ENCODE measurements around the gene CD70.
"Not testable (repeated sequence)": the region's sequence is repeated elsewhere in the genome, so short reads cannot be mapped to it uniquely, and the experiment has no call there.

The CD70 gene

GRCh38 chr19:6597471-6598253, 6.7 kb upstream of the CD70 start:
- DNase-seq, result not testable (repeated sequence)

- DNase-seq, result no peak
These were observed 5.7 kb upstream of the CD70 start for GRCh38 chr19:6596621-6597020.

- DNase-seq, result no peak
These were observed 2.9 kb upstream of the CD70 start for GRCh38 chr19:6593651-6594416.

GRCh38 chr19:6590258-6590826, 608 bp downstream of the CD70 start:
- no peak for DNase-seq

- no peak for DNase-seq
These were observed 1.2 kb downstream of the CD70 start for GRCh38 chr19:6589711-6590257.

GRCh38 chr19:6588508-6589345, 2.2 kb downstream of the CD70 start:
- no peak for DNase-seq

GRCh38 chr19:6587998-6588507, 2.9 kb downstream of the CD70 start:
- no peak for DNase-seq

GRCh38 chr19:6587093-6587820, 3.7 kb downstream of the CD70 start:
- no peak for DNase-seq

GRCh38 chr19:6586726-6587092, 4.2 kb downstream of the CD70 start:
- DNase-seq, result no peak

- no peak for DNase-seq
These were observed 4.9 kb downstream of the CD70 start for GRCh38 chr19:6586056-6586455.

GRCh38 chr19:6582515-6583484, 8.2 kb downstream of the CD70 start:
- DNase-seq, result not testable (repeated sequence)

- DNase-seq, result no peak
These were observed 10.6 kb downstream of the CD70 start for GRCh38 chr19:6580313-6580712.

GRCh38 chr19:6579450-6580178, 11.3 kb downstream of the CD70 start:
- no peak for DNase-seq

- DNase-seq, result no peak
These were observed 13.3 kb downstream of the CD70 start for GRCh38 chr19:6577476-6578125.

GRCh38 chr19:6576869-6577475, 14.0 kb downstream of the CD70 start:
- DNase-seq, result no peak

- no peak for DNase-seq
These were observed 17.6 kb downstream of the CD70 start for GRCh38 chr19:6573350-6573749.

- no peak for DNase-seq
These were observed 18.7 kb downstream of the CD70 start for GRCh38 chr19:6572217-6572616.

GRCh38 chr19:6571167-6571566, 19.8 kb downstream of the CD70 start:
- DNase-seq, result no peak

- no peak for DNase-seq
These were observed 20.2 kb downstream of the CD70 start for GRCh38 chr19:6570764-6571163.

Data from activated CD4-positive, CD25-positive, alpha-beta regulatory T cell (primary cell).